GM06990 (cell line): ENCODE data around the gene GPR15LG.
"Not testable (repeated sequence)": the region's sequence is repeated elsewhere in the genome, so short reads cannot be mapped to it uniquely, and the experiment has no call there.

ENCODE experiments used
- DNase-seq: peaks from one replicate; pipeline ENCODE4 v3.0.0-alpha.2; 2011; ENCODE audit not compliant: insufficient read length; ENCODE audit errors: extremely low read depth
- H3K27me3 ChIP-seq: replicated peaks from 2 replicates; pipeline ENCODE4 v1.6.0; 2011; ENCODE audit warnings: low read length; ENCODE audit not compliant: control insufficient read depth, insufficient read depth
- H3K36me3 ChIP-seq: 2 replicates; pipeline ENCODE4 v1.5.1; 2011; ENCODE audit warnings: low read length; ENCODE audit not compliant: control insufficient read depth, insufficient read depth
- H3K4me3 ChIP-seq: replicated peaks from 2 replicates; pipeline ENCODE4 v1.5.1; 2011; ENCODE audit warnings: low read depth, mild to moderate bottlenecking, control low read depth, low read length
- CTCF ChIP-seq: IDR thresholded peaks from 2 replicates; pipeline ENCODE4 v1.5.1; 2011; ENCODE audit warnings: low read length, control low read depth, mild to moderate bottlenecking, inconsistent platforms; ENCODE audit not compliant: insufficient read depth, poor library complexity, severe bottlenecking

Gene GPR15LG

GRCh38 chr10:84173501-84173929, at the start of gene GPR15LG:
GPR15LG (plus strand) TSS chr10:84173801; CDS start chr10:84173852, 51 bp downstream.
- no peaks in the 10 kb centered on the region for H3K36me3 ChIP-seq

GRCh38 chr10:84125910-84126784, 47.5 kb upstream of the GPR15LG start:
- peak; percentile 12 for TF ChIP-seq CTCF
- not testable (repeated sequence) for H3K4me3 ChIP-seq, DNase-seq, H3K36me3 ChIP-seq, H3K27me3 ChIP-seq

More at GRCh38 chr10:84173501-84173929, at the start of gene GPR15LG:
- Histone ChIP-seq H3K4me3 (no peak within 1 kb of the TSS), H3K27me3 (no peaks in the 10 kb centered on the region)
- TF ChIP-seq CTCF = no peak
- no peak for DNase-seq

GRCh38 chr10:84126785-84127167, 46.8 kb upstream of the GPR15LG start:
- no peak for DNase-seq
- H3K4me3 ChIP-seq = no peak overlapping the region
- TF ChIP-seq CTCF = no peak
- H3K27me3 ChIP-seq = no peaks in the 10 kb centered on the region
- H3K36me3 ChIP-seq = no peaks in the 10 kb centered on the region

GRCh38 chr10:84135836-84136235, 37.8 kb upstream of the GPR15LG start:
- no peak for DNase-seq
- no peak for TF ChIP-seq CTCF
- Histone ChIP-seq H3K4me3 (no peak overlapping the region), H3K27me3 (no peaks in the 10 kb centered on the region), H3K36me3 (no peaks in the 10 kb centered on the region)

GRCh38 chr10:84137811-84138210, 35.8 kb upstream of the GPR15LG start:
- no peak for TF ChIP-seq CTCF
- no peak overlapping the region for H3K4me3 ChIP-seq
- H3K27me3 ChIP-seq = no peaks in the 10 kb centered on the region
- H3K36me3 ChIP-seq = no peaks in the 10 kb centered on the region
- no peak for DNase-seq
